ENCODE data around the gene NOPCHAP1. TPM values are rescaled to one million over a fixed set of nuclear protein-coding genes. Genes with fewer than 3 reads are reported as not detected.
A peak's percentile ranks its signal among the peaks of the same experiment; 100 is the strongest.

NOPCHAP1 gene
- total and polyA plus RNA-seq, 12 donors: 1.4 to 18.2 (median 10.2) TPM

DNA sequence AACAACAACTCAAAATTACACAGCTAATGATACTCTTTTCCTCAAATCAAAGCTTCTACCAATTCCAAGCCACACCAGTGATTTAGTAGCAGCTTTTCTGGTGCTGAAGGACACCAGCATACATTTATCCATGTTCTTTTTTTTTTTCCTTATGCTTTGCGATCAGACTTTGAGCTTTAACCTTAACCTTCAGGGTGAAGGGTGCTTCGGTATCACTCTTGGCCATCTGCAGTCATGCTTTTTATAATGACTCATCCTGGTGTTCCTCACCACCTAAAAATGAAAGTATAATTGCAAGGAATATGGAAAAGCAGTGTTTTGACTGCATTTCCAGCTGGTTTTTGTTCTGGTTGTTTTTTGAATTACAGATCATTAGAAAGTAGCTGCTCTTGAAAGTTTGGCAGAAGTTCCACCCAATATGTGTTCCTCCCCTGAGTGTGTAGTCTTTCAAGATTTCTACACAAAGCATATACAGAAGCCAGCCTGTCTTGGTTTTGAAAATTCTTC lies 26.7 kb upstream of the NOPCHAP1 start:
- WGBS, 4 donors: 12 to 38% (median 30%) methylated on average over 2 of the region's 2 CpGs
- TF ChIP-seq POLR2A (IDR thresholded peaks at IDR 0.05): no peak
- TF ChIP-seq, protein P1, sequence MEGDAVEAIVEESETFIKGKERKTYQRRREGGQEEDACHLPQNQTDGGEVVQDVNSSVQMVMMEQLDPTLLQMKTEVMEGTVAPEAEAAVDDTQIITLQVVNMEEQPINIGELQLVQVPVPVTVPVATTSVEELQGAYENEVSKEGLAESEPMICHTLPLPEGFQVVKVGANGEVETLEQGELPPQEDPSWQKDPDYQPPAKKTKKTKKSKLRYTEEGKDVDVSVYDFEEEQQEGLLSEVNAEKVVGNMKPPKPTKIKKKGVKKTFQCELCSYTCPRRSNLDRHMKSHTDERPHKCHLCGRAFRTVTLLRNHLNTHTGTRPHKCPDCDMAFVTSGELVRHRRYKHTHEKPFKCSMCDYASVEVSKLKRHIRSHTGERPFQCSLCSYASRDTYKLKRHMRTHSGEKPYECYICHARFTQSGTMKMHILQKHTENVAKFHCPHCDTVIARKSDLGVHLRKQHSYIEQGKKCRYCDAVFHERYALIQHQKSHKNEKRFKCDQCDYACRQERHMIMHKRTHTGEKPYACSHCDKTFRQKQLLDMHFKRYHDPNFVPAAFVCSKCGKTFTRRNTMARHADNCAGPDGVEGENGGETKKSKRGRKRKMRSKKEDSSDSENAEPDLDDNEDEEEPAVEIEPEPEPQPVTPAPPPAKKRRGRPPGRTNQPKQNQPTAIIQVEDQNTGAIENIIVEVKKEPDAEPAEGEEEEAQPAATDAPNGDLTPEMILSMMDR (IDR thresholded peaks at IDR 0.05): no peak
- Histone ChIP-seq H3K4me1 (replicated peaks in 1 of 2) (peaks cover 14 to 21% of the 10 kb centered on the region in 2 donors), H3K27ac (peak overlapping the region; percentile 51 to 98 (median 89)), H3K36me3 (replicated peaks in 1 of 2) (no peaks in the 10 kb centered on the region), H3K4me3 (peak overlapping the region in 1 of 4 donors; percentile 97), H3K27me3 (no peaks in the 10 kb centered on the region), H3K9me3 (replicated peaks in 1 of 3) (no peaks in the 10 kb centered on the region)
- peak in 3 of 7 donors; percentile 29 to 55 (median 48) for DNase-seq
- intact Hi-C loops (cut with DNase I): no loop called here

DNA sequence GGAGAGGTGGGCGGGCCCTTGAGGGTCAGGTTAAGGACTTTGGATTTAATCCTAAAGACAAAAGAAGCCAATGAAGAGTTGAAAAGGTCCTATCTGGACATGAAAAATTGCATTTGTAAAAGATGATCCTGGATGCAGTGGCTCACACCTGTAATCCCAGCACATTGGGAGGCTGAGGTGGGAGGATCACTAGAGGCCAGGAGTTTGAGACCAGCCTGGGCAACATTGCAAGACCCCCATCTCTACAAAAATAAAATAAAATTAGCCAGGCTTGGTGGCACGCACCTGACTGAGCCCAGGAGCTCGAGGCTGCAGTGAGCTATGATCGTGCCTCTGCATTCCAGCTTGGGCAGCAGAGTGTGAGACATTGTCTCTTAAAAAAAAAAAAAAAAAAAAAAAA lies 25.7 kb upstream of the NOPCHAP1 start:
- 92 to 98% (median 95%) methylated on average over 4 of the region's 4 CpGs for WGBS, 4 donors
- Histone ChIP-seq H3K36me3 (replicated peaks in 1 of 2) (no peaks in the 10 kb centered on the region), H3K27ac (peak overlapping the region in 3 of 5 donors; percentile 81 to 93 (median 89)), H3K4me1 (replicated peaks in 1 of 2) (peaks cover 14 to 21% of the 10 kb centered on the region in 2 donors), H3K4me3 (no peak overlapping the region), H3K27me3 (no peaks in the 10 kb centered on the region), H3K9me3 (replicated peaks in 1 of 3) (no peaks in the 10 kb centered on the region)
- intact Hi-C loops (cut with DNase I): no loop called here
- TF ChIP-seq, protein P1 (IDR thresholded peaks at IDR 0.05): no peak
- no peak for TF ChIP-seq POLR2A (IDR thresholded peaks at IDR 0.05)
- no peak for DNase-seq

DNA sequence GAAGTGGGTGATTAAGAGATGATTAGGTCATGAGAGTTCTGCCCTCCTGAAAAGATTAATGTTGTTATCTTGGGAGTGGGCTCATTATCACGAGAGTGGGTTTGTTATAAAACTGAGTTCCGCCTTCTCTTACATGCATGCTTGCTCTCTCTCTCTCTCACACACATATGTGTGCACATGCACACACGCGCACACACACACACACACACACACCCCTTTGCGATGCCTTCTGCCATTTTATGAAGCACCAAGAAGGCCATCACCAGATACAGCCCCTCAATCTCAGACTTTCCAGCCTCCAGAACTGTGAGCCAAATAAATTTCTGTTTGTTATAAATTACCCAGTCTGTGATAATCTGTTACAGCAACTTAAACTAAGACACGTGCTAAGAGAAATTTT lies 22.4 kb upstream of the NOPCHAP1 start:
- H3K27ac ChIP-seq: no peak overlapping the region
- TF ChIP-seq, protein P1 (IDR thresholded peaks at IDR 0.05): no peak
- no peak for TF ChIP-seq POLR2A (IDR thresholded peaks at IDR 0.05)
- no peaks in the 10 kb centered on the region for H3K27me3 ChIP-seq
- no peaks in the 10 kb centered on the region for H3K9me3 ChIP-seq (replicated peaks in 1 of 3)
- H3K4me3 ChIP-seq: no peak overlapping the region
- DNase-seq: no peak
- 57 to 84% (median 76%) methylated on average over 6 of the region's 6 CpGs for WGBS, 4 donors
- peaks cover 14% of the 10 kb centered on the region in 2 donors for H3K4me1 ChIP-seq (replicated peaks in 1 of 2)
- no peaks in the 10 kb centered on the region for H3K36me3 ChIP-seq (replicated peaks in 1 of 2)
- intact Hi-C loops (cut with DNase I): no loop called here

DNA sequence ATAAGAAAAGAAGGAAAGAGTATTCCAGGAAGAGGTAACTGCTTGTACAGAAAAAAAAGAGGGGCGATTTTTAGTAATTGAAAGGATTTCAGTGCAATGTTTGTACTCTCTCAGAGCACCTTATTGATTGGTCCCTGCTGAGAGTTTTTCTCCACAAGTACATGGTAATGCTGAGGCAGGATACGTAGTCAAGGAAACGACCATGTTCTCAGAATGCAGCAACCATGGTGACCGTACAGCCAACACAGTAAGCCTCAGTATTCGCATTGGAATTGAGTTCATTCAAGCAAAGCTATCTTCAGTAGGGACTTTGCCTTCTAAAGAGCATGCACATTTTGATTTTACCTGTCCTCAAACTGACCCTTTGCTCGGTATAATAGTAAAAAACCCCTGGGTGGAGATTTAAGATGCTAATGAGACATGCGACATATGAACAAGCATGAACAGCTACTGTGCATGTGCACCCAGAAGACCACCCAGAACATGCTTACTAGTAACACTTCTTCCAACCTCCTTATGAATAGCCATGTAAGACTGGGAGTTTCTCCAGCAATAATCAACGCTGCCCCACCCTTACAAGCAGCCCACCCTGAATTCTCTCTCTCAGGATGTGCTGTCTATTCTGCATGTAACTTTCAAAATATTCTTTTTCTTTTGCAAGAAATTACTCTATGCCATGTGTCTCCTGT lies 21.8 kb upstream of the NOPCHAP1 start:
- H3K36me3 ChIP-seq (replicated peaks in 1 of 2): no peaks in the 10 kb centered on the region

More for the DNA sequence above, 21.8 kb upstream of the NOPCHAP1 start:
- DNase-seq: no peak
- Histone ChIP-seq H3K4me3 (no peak overlapping the region), H3K27me3 (no peaks in the 10 kb centered on the region), H3K4me1 (replicated peaks in 1 of 2) (peaks cover 8 to 9% of the 10 kb centered on the region in 2 donors), H3K27ac (no peak overlapping the region), H3K9me3 (replicated peaks in 1 of 3) (no peaks in the 10 kb centered on the region)
- WGBS, 4 donors: 76 to 78% (median 77%) methylated on average over 8 of the region's 8 CpGs
- no peak for TF ChIP-seq POLR2A (IDR thresholded peaks at IDR 0.05)
- TF ChIP-seq, protein P1 (IDR thresholded peaks at IDR 0.05): no peak
- intact Hi-C loops (cut with DNase I): no loop called here
